Hepatocyte (in vitro differentiated cells): Measurements from ENCODE around the gene SUB1.

Experiments
- EZH2 ChIP-seq: fragments of 200-600 bp; sonication (generic); IDR thresholded peaks from 2 replicates; pipeline ENCODE4 v1.6.1; 2016; ENCODE audit warnings: antibody characterized with exemption, mild to moderate bottlenecking, borderline replicate concordance
- TF ChIP-seq, protein P1 (sequence below): fragments of 200-600 bp; sonication (generic); IDR thresholded peaks from 2 replicates; pipeline ENCODE4 v1.5.1; 2016; ENCODE audit warnings: antibody characterized with exemption, mild to moderate bottlenecking; ENCODE audit not compliant: poor library complexity

GRCh38 chr5:32574540-32575175 is 10.7 kb upstream of the SUB1 start:
- TF ChIP-seq, protein P1, sequence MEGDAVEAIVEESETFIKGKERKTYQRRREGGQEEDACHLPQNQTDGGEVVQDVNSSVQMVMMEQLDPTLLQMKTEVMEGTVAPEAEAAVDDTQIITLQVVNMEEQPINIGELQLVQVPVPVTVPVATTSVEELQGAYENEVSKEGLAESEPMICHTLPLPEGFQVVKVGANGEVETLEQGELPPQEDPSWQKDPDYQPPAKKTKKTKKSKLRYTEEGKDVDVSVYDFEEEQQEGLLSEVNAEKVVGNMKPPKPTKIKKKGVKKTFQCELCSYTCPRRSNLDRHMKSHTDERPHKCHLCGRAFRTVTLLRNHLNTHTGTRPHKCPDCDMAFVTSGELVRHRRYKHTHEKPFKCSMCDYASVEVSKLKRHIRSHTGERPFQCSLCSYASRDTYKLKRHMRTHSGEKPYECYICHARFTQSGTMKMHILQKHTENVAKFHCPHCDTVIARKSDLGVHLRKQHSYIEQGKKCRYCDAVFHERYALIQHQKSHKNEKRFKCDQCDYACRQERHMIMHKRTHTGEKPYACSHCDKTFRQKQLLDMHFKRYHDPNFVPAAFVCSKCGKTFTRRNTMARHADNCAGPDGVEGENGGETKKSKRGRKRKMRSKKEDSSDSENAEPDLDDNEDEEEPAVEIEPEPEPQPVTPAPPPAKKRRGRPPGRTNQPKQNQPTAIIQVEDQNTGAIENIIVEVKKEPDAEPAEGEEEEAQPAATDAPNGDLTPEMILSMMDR = no peak
- TF ChIP-seq EZH2 = no peak
